Endothelial cell of umbilical vein (primary cell): ENCODE data around the gene ANKMY2. TPM values are rescaled to one million over a fixed set of nuclear protein-coding genes. Genes with fewer than 3 reads are reported as not detected.

Experiments used
- BruUV-seq: library from RNA; stranded (reverse); fragments of 400-500 nt; replicated peaks from 2 replicates; lab custom pipeline; 2021; lab: Mats Ljungman, UMichigan
- CTCF ChIA-PET: fragments of 300-600, 350-600 bp; sonication (Branson Sonifier 250); formaldehyde crosslinking; loops from one replicate; lab custom pipeline; 2021; ENCODE audit warnings: antibody characterized with exemption, inconsistent platforms; lab: Charles Lee
- POLR2A ChIA-PET: fragments of 300-600, 350-600 bp; sonication (Branson Sonifier 250); formaldehyde crosslinking; loops from one replicate; lab custom pipeline; 2021; ENCODE audit warnings: antibody characterized with exemption, inconsistent platforms; lab: Charles Lee
- DNase-seq: peaks from one replicate; pipeline ENCODE4 v3.0.0-alpha.2; 2011; ENCODE audit warnings: low read depth, low spot score
- FAIRE-seq: peaks from 2 replicates; lab custom pipeline; 2011; peaks lifted over from hg19 to GRCh38; lab: Jason Lieb, UNC
- H2AFZ ChIP-seq: 2 replicates; pipeline ENCODE4 v1.6.0; 2012; ENCODE audit warnings: low read depth, low read length, control low read depth, inconsistent platforms
- H3K27ac ChIP-seq: 2 replicates; pipeline ENCODE4 v1.5.1; 2011; ENCODE audit warnings: low read depth, mild to moderate bottlenecking, control low read depth, low read length, moderate library complexity; ENCODE audit not compliant: insufficient read depth
- H3K27me3 ChIP-seq, 2 experiments: 2 replicates each; pipeline versions ENCODE4 v1.6.0 to v1.6.1; 2011; ENCODE audit warnings: low read length in 2 of 2, mixed read lengths in 1 of 2; ENCODE audit not compliant: control insufficient read depth in 2 of 2, insufficient read depth in 2 of 2
- H3K36me3 ChIP-seq, 2 experiments: 2 replicates in 1 of 2; 3 replicates in 1 of 2; pipeline ENCODE4 v1.5.1; 2011; ENCODE audit warnings: low read length in 2 of 2, mild to moderate bottlenecking in 1 of 2, moderate library complexity in 1 of 2; ENCODE audit not compliant: control insufficient read depth in 2 of 2, insufficient read depth in 2 of 2; ENCODE audit errors: extremely low read depth in 1 of 2
- H3K4me1 ChIP-seq: 3 replicates; pipeline ENCODE4 v1.5.1; 2011; ENCODE audit warnings: mild to moderate bottlenecking, low read length; ENCODE audit not compliant: control insufficient read depth, insufficient read depth; ENCODE audit errors: extremely low read depth
- H3K4me2 ChIP-seq: 2 replicates; pipeline ENCODE4 v1.6.1; 2011; ENCODE audit warnings: low read length, control low read depth, mixed read lengths; ENCODE audit not compliant: insufficient read depth
- H3K4me3 ChIP-seq, 3 experiments: fragments of 200-600 bp in 1 of 3; sonication (generic), shearing (Covaris generic) in 1 of 3; replicated peaks in 1 of 3; 2 replicates each; pipeline ENCODE4 v1.5.1; 2011 to 2016; ENCODE audit warnings: control low read depth in 3 of 3, low read length in 3 of 3, mild to moderate bottlenecking in 2 of 3, inconsistent platforms in 1 of 3, low read depth in 1 of 3, moderate library complexity in 1 of 3; ENCODE audit not compliant: insufficient read depth in 1 of 3
- H3K79me2 ChIP-seq: 2 replicates; pipeline ENCODE4 v1.6.0; 2012; ENCODE audit warnings: low read length, inconsistent platforms; ENCODE audit not compliant: control insufficient read depth, insufficient read depth
- H3K9ac ChIP-seq: replicated peaks from 2 replicates; pipeline ENCODE3; 2011; ENCODE audit warnings: low read length, control low read depth; ENCODE audit not compliant: insufficient read depth; ENCODE audit errors: extremely low read depth
- H3K9me1 ChIP-seq: replicated peaks from 3 replicates; pipeline ENCODE4 v1.6.0; 2011; ENCODE audit warnings: mild to moderate bottlenecking, low read length; ENCODE audit not compliant: control insufficient read depth, insufficient read depth; ENCODE audit errors: extremely low read depth
- H3K9me3 ChIP-seq: replicated peaks from 2 replicates; pipeline ENCODE4 v1.5.1; 2012; ENCODE audit warnings: low read length, inconsistent platforms; ENCODE audit not compliant: control insufficient read depth, insufficient read depth
- H4K20me1 ChIP-seq: replicated peaks from 2 replicates; pipeline ENCODE3; 2011; ENCODE audit warnings: mild to moderate bottlenecking, low read length; ENCODE audit not compliant: control insufficient read depth, insufficient read depth; ENCODE audit errors: extremely low read depth
- CTCF ChIP-seq, 2 donors: IDR thresholded peaks; 1 replicate in 1 of 2; 2 replicates in 1 of 2; pipeline ENCODE4 v1.5.1; 2011; ENCODE audit warnings: low read length in 2 of 2, mild to moderate bottlenecking in 2 of 2, moderate library complexity in 2 of 2, control low read depth in 1 of 2, inconsistent platforms in 1 of 2, low read depth in 1 of 2; ENCODE audit not compliant: insufficient read depth in 1 of 2; ENCODE audit errors: extremely low read depth in 1 of 2
- EZH2 ChIP-seq: IDR thresholded peaks from 2 replicates; pipeline ENCODE4 v1.6.1; 2012; ENCODE audit warnings: borderline replicate concordance, low read depth, mild to moderate bottlenecking, moderate library complexity, low read length, inconsistent platforms; ENCODE audit not compliant: severe bottlenecking
- FOS ChIP-seq: IDR thresholded peaks from 2 replicates; pipeline ENCODE4 v1.6.1; 2011; ENCODE audit warnings: mild to moderate bottlenecking, low read length, moderate library complexity, borderline replicate concordance; ENCODE audit not compliant: insufficient read depth
- GATA2 ChIP-seq: IDR thresholded peaks from 2 replicates; pipeline ENCODE4 v1.7.0; 2011; ENCODE audit warnings: low read depth, mild to moderate bottlenecking, moderate library complexity, mixed read lengths, low read length; ENCODE audit not compliant: insufficient read length, insufficient read depth
- JUN ChIP-seq: IDR thresholded peaks from 2 replicates; pipeline ENCODE4 v1.6.1; 2011; ENCODE audit warnings: borderline replicate concordance, low read depth; ENCODE audit not compliant: insufficient read length, insufficient read depth
- MAX ChIP-seq: IDR thresholded peaks from 2 replicates; pipeline ENCODE4 v1.6.1; 2011; ENCODE audit not compliant: insufficient read depth, insufficient read length
- MYC ChIP-seq: IDR thresholded peaks from one replicate; pipeline ENCODE4 v1.6.1; 2011; ENCODE audit warnings: mild to moderate bottlenecking, low read depth, low read length
- POLR2A ChIP-seq: IDR thresholded peaks from 2 replicates; pipeline ENCODE4 v1.6.1; 2012; ENCODE audit warnings: low read depth, mild to moderate bottlenecking, control low read depth, low read length
- POLR2AphosphoS5 ChIP-seq: IDR thresholded peaks from 2 replicates; pipeline ENCODE4 v1.6.1; 2012; ENCODE audit warnings: low read depth, mild to moderate bottlenecking, control low read depth, low read length, moderate library complexity; ENCODE audit not compliant: insufficient read depth
- dilution Hi-C: fragments of 300-500 bp; cut with MboI; formaldehyde crosslinking; loops from one replicate; pipeline ENCODE4 v1.15.0; 2019; ENCODE audit warnings: low sequenced_read_pairs; ENCODE audit not compliant: extremely low pct_ligation_motif_present
- intact Hi-C: fragments of 100-400 bp; cut with micrococcal nuclease; formaldehyde crosslinking; loops from one replicate; pipeline ENCODE4 v1.10.0; 2022
- polyA plus RNA-seq, 4 experiments: library from polyadenylated mRNA; depleted of rRNA in 3 of 4; stranded (reverse) in 3 of 4; unstranded in 1 of 4; fragments of >200 nt; gene quantifications; 2 replicates each; pipeline versions ENCODE4 v1.2.1 to v1.2.3, GENCODE V29; 2011 to 2012; ENCODE audit warnings: missing spikeins in 1 of 4
- total RNA-seq: library from RNA; stranded (reverse); gene quantifications from 2 replicates; pipeline ENCODE4 v1.2.3, GENCODE V29; 2021

Gene ANKMY2
- total and polyA plus RNA-seq, 2 donors (not counting 3 experiments of a cell fraction or from before 2014, with no cell fraction given) = 7.7 to 11.6 TPM

- Histone ChIP-seq H4K20me1 (peaks cover 2% of the 10 kb centered on the region), H3K9ac (no peak overlapping the region), H3K4me3 (no peak overlapping the region), H2AFZ (no peak overlapping the region), H3K4me1 (no peaks in the 10 kb centered on the region), H3K27me3 (no peaks in the 10 kb centered on the region), H3K9me1 (no peaks in the 10 kb centered on the region), H3K27ac (no peak overlapping the region), H3K36me3 (peaks cover 1 to 6% of the 10 kb centered on the region in 2 experiments), H3K4me2 (no peak overlapping the region), H3K9me3 (no peaks in the 10 kb centered on the region), H3K79me2 (peaks cover 77% of the 10 kb centered on the region)
- FAIRE-seq (no peak), DNase-seq (no peak)
- CTCF ChIA-PET = no interaction called here
- TF ChIP-seq GATA2 (no peak), MAX (no peak), FOS (no peak), CTCF (IDR thresholded peaks at IDR 0.05; ENCODE audit: extremely low read depth in 1 of 2, insufficient read depth in 1 of 2, low read depth in 1 of 2, low read length in 2 of 2) (no peak), JUN (no peak), MYC (no peak), POLR2AphosphoS5 (no peak), POLR2A (no peak), EZH2 (no peak)
- POLR2A ChIA-PET = no interaction called here
- intact Hi-C loops = no loop called here
- BruUV-seq = no TSS peak
- dilution Hi-C loops = no loop called here
These were observed 23.4 kb upstream of the ANKMY2 start for GRCh38 chr7:16668978-16669377.
